HG03045 (cell line): ENCODE results near the gene IL37.

Source experiments
- ATAC-seq: cut with Tn5 transposase; IDR thresholded peaks from one replicate; pipeline ENCODE4 v1.9.1; 2021; ENCODE audit warnings: mild to moderate bottlenecking, moderate library complexity; ENCODE audit not compliant: unreplicated experiment

The IL37 gene

GRCh38 chr2:112954364-112954763 is 43.4 kb downstream of the IL37 start:
- ATAC-seq: no peak

- no peak for ATAC-seq
These were observed 46.5 kb downstream of the IL37 start for GRCh38 chr2:112957511-112957910.

GRCh38 chr2:112958428-112959108 is 47.6 kb downstream of the IL37 start:
- no peak for ATAC-seq

GRCh38 chr2:112959109-112959812 is 48.3 kb downstream of the IL37 start:
- ATAC-seq: no peak

GRCh38 chr2:112960230-112960825 is 49.4 kb downstream of the IL37 start:
- no peak for ATAC-seq

GRCh38 chr2:112962308-112963175 is 51.6 kb downstream of the IL37 start:
- no peak for ATAC-seq

GRCh38 chr2:112967023-112967422 is 56.1 kb downstream of the IL37 start:
- no peak for ATAC-seq
